GM19467 (cell line): ENCODE results near the gene WNK2.

Experiments
- ATAC-seq: cut with Tn5 transposase; IDR thresholded peaks from one replicate; pipeline ENCODE4 v1.9.1; 2021; ENCODE audit warnings: mild to moderate bottlenecking, moderate library complexity; ENCODE audit not compliant: unreplicated experiment

Gene WNK2

GRCh38 chr9:93263334-93264229 is 79.6 kb downstream of the WNK2 start:
- no peak for ATAC-seq

GRCh38 chr9:93264338-93265125 is 80.6 kb downstream of the WNK2 start:
- ATAC-seq: no peak

- ATAC-seq: no peak
Measured at GRCh38 chr9:93265301-93265971, 81.5 kb downstream of the WNK2 start.

GRCh38 chr9:93265972-93266371 is 82.0 kb downstream of the WNK2 start:
- no peak for ATAC-seq

GRCh38 chr9:93266521-93267001 is 82.6 kb downstream of the WNK2 start:
- no peak for ATAC-seq

- ATAC-seq: no peak
Measured at GRCh38 chr9:93267091-93267541, 83.2 kb downstream of the WNK2 start.

- no peak for ATAC-seq
Measured at GRCh38 chr9:93267681-93268505, 84.0 kb downstream of the WNK2 start.

GRCh38 chr9:93268551-93269314 is 84.8 kb downstream of the WNK2 start:
- ATAC-seq: no peak

GRCh38 chr9:93270976-93271375 is 87.0 kb downstream of the WNK2 start:
- ATAC-seq: no peak

GRCh38 chr9:93276973-93277372 is 93.0 kb downstream of the WNK2 start:
- no peak for ATAC-seq

GRCh38 chr9:93278144-93278543 is 94.2 kb downstream of the WNK2 start:
- no peak for ATAC-seq

GRCh38 chr9:93280661-93281259 is 96.8 kb downstream of the WNK2 start:
- no peak for ATAC-seq

- no peak for ATAC-seq
Measured at GRCh38 chr9:93286252-93287188, 102.6 kb downstream of the WNK2 start.

GRCh38 chr9:93287189-93287552 is 103.2 kb downstream of the WNK2 start:
- ATAC-seq: no peak

- ATAC-seq: no peak
Measured at GRCh38 chr9:93287593-93287992, 103.7 kb downstream of the WNK2 start.

GRCh38 chr9:93288341-93288740 is 104.4 kb downstream of the WNK2 start:
- ATAC-seq: no peak

GRCh38 chr9:93288891-93289883 is 105.2 kb downstream of the WNK2 start:
- ATAC-seq: no peak
